Activated T-cell treated with anti-CD3 and anti-CD28 coated beads, Interleukin-2, amount 50 U/mL, for 24 hours (primary cell): ENCODE data around the gene ZFYVE26.
"Not testable (repeated sequence)": the region's sequence is repeated elsewhere in the genome, so short reads cannot be mapped to it uniquely, and the experiment has no call there.

Experiments used
- DNase-seq: peaks from one replicate; pipeline ENCODE4 v3.0.0-alpha.2; 2020
- H3K27ac Mint-ChIP-seq: 2 replicates; pipeline ENCODE4 v1.8.0; 2020; ENCODE audit warnings: mild to moderate bottlenecking, mixed read lengths
- H3K27me3 Mint-ChIP-seq: 2 replicates; pipeline ENCODE4 v1.8.0; 2020; ENCODE audit warnings: mixed read lengths
- H3K36me3 Mint-ChIP-seq: 2 replicates; pipeline ENCODE4 v1.8.0; 2020; ENCODE audit warnings: low read depth, mixed read lengths
- H3K4me1 Mint-ChIP-seq: 2 replicates; pipeline ENCODE4 v1.8.0; 2020; ENCODE audit warnings: low read depth, mixed read lengths
- H3K4me3 Mint-ChIP-seq: 2 replicates; pipeline ENCODE4 v1.8.0; 2020; ENCODE audit warnings: mild to moderate bottlenecking, moderate library complexity, mixed read lengths
- H3K9me3 Mint-ChIP-seq: 2 replicates; pipeline ENCODE4 v1.8.0; 2020; ENCODE audit warnings: mixed read lengths

Gene ZFYVE26

GRCh38 chr14:67831113-67831512 is 14.7 kb upstream of the ZFYVE26 start:
- H3K4me3 Mint-ChIP-seq: no peak overlapping the region
- H3K27ac Mint-ChIP-seq: no peak overlapping the region
- no peaks in the 10 kb centered on the region for H3K27me3 Mint-ChIP-seq
- H3K36me3 Mint-ChIP-seq: peaks cover 50% of the 10 kb centered on the region
- H3K9me3 Mint-ChIP-seq: no peaks in the 10 kb centered on the region
- DNase-seq: no peak
- no peaks in the 10 kb centered on the region for H3K4me1 Mint-ChIP-seq

- Mint-ChIP-seq H3K9me3 (no peaks in the 10 kb centered on the region), H3K27ac (peak overlapping the region; percentile 99), H3K4me3 (peak overlapping the region; percentile 99), H3K27me3 (no peaks in the 10 kb centered on the region), H3K4me1 (peaks cover 33% of the 10 kb centered on the region), H3K36me3 (peaks cover 38% of the 10 kb centered on the region)
- no peak for DNase-seq
Observed at GRCh38 chr14:67821121-67821520, 4.7 kb upstream of the ZFYVE26 start.

GRCh38 chr14:67820428-67820971 is 4.1 kb upstream of the ZFYVE26 start:
- Mint-ChIP-seq H3K27ac (peak overlapping the region; percentile 99), H3K27me3 (no peaks in the 10 kb centered on the region), H3K36me3 (peaks cover 38% of the 10 kb centered on the region), H3K4me1 (peaks cover 37% of the 10 kb centered on the region), H3K9me3 (no peaks in the 10 kb centered on the region), H3K4me3 (peak overlapping the region; percentile 99)
- no peak for DNase-seq

- H3K27ac Mint-ChIP-seq: peak within 1 kb of the TSS; percentile 99
- no peaks in the 10 kb centered on the region for H3K9me3 Mint-ChIP-seq
- peak within 1 kb of the TSS; percentile 99 for H3K4me3 Mint-ChIP-seq
- peaks cover 44% of the 10 kb centered on the region for H3K4me1 Mint-ChIP-seq
- H3K27me3 Mint-ChIP-seq: no peaks in the 10 kb centered on the region
- H3K36me3 Mint-ChIP-seq: peaks cover 33% of the 10 kb centered on the region
- peak; percentile 89 for DNase-seq
Observed at GRCh38 chr14:67819563-67820421, 3.4 kb upstream of the ZFYVE26 start, which contains the start of gene RAD51B. Gene RAD51B (plus strand): TSS chr14:67819779.

- Mint-ChIP-seq H3K4me1 (peaks cover 55% of the 10 kb centered on the region), H3K4me3 (peak overlapping the region; percentile 99), H3K36me3 (peaks cover 28% of the 10 kb centered on the region), H3K27ac (peak overlapping the region; percentile 99)
- not testable (repeated sequence) for H3K27me3 Mint-ChIP-seq, DNase-seq, H3K9me3 Mint-ChIP-seq
Observed at GRCh38 chr14:67818476-67818875, 2.1 kb upstream of the ZFYVE26 start.

- H3K27me3 Mint-ChIP-seq: no peaks in the 10 kb centered on the region
- DNase-seq: no peak
- H3K4me1 Mint-ChIP-seq: peaks cover 55% of the 10 kb centered on the region
- peaks cover 31% of the 10 kb centered on the region for H3K36me3 Mint-ChIP-seq
- H3K27ac Mint-ChIP-seq: peak overlapping the region; percentile 99
- H3K4me3 Mint-ChIP-seq: peak overlapping the region; percentile 99
- H3K9me3 Mint-ChIP-seq: no peaks in the 10 kb centered on the region
Observed at GRCh38 chr14:67817750-67818438, 1.5 kb upstream of the ZFYVE26 start.

- Mint-ChIP-seq H3K27ac (peak overlapping the region; percentile 98), H3K4me3 (peak overlapping the region; percentile 96), H3K27me3 (no peaks in the 10 kb centered on the region), H3K4me1 (peaks cover 50% of the 10 kb centered on the region), H3K36me3 (peaks cover 47% of the 10 kb centered on the region), H3K9me3 (no peaks in the 10 kb centered on the region)
- DNase-seq: no peak
Observed at GRCh38 chr14:67815573-67816225, 691 bp downstream of the ZFYVE26 start.

- H3K4me3 Mint-ChIP-seq: peak overlapping the region; percentile 96
- no peaks in the 10 kb centered on the region for H3K27me3 Mint-ChIP-seq
- no peak for DNase-seq
- no peaks in the 10 kb centered on the region for H3K9me3 Mint-ChIP-seq
- peaks cover 45% of the 10 kb centered on the region for H3K4me1 Mint-ChIP-seq
- peak overlapping the region; percentile 20 for H3K27ac Mint-ChIP-seq
- H3K36me3 Mint-ChIP-seq: peaks cover 48% of the 10 kb centered on the region
Observed at GRCh38 chr14:67814821-67815220, 1.6 kb downstream of the ZFYVE26 start.

GRCh38 chr14:67806246-67806645 is 10.1 kb downstream of the ZFYVE26 start:
- no peak for DNase-seq
- H3K4me3 Mint-ChIP-seq: no peak overlapping the region
- H3K4me1 Mint-ChIP-seq: peaks cover 1% of the 10 kb centered on the region
- no peaks in the 10 kb centered on the region for H3K9me3 Mint-ChIP-seq
- H3K27ac Mint-ChIP-seq: peak overlapping the region; percentile 13
- peaks cover 89% of the 10 kb centered on the region for H3K36me3 Mint-ChIP-seq
- no peaks in the 10 kb centered on the region for H3K27me3 Mint-ChIP-seq

GRCh38 chr14:67800743-67801142 is 15.6 kb downstream of the ZFYVE26 start:
- peaks cover 84% of the 10 kb centered on the region for H3K36me3 Mint-ChIP-seq
- no peak for DNase-seq
- no peak overlapping the region for H3K4me3 Mint-ChIP-seq
- H3K4me1 Mint-ChIP-seq: no peaks in the 10 kb centered on the region
- no peaks in the 10 kb centered on the region for H3K27me3 Mint-ChIP-seq
- no peaks in the 10 kb centered on the region for H3K9me3 Mint-ChIP-seq
- no peak overlapping the region for H3K27ac Mint-ChIP-seq

GRCh38 chr14:67798731-67799130 is 17.7 kb downstream of the ZFYVE26 start:
- Mint-ChIP-seq H3K36me3 (peaks cover 83% of the 10 kb centered on the region), H3K27me3 (no peaks in the 10 kb centered on the region), H3K4me3 (no peak overlapping the region), H3K27ac (no peak overlapping the region), H3K9me3 (no peaks in the 10 kb centered on the region), H3K4me1 (no peaks in the 10 kb centered on the region)
- no peak for DNase-seq

GRCh38 chr14:67787673-67788072 is 28.7 kb downstream of the ZFYVE26 start:
- DNase-seq: no peak
- Mint-ChIP-seq H3K27me3 (no peaks in the 10 kb centered on the region), H3K36me3 (peaks cover 93% of the 10 kb centered on the region)

GRCh38 chr14:67785270-67786109 is 30.9 kb downstream of the ZFYVE26 start:
- H3K4me1 Mint-ChIP-seq: no peaks in the 10 kb centered on the region
- no peak for DNase-seq
- H3K27ac Mint-ChIP-seq: no peak overlapping the region
- H3K9me3 Mint-ChIP-seq: no peaks in the 10 kb centered on the region
- no peaks in the 10 kb centered on the region for H3K27me3 Mint-ChIP-seq
- peaks cover 99% of the 10 kb centered on the region for H3K36me3 Mint-ChIP-seq
- H3K4me3 Mint-ChIP-seq: no peak overlapping the region

More at GRCh38 chr14:67787673-67788072, 28.7 kb downstream of the ZFYVE26 start:
- Mint-ChIP-seq H3K4me3 (no peak overlapping the region), H3K27ac (no peak overlapping the region), H3K4me1 (no peaks in the 10 kb centered on the region), H3K9me3 (no peaks in the 10 kb centered on the region)
